Tibial artery (tissue), 4 donors: ENCODE measurements around the gene MYDGF.

Source experiments
- DNase-seq, 2 donors: peaks; one replicate each; pipeline ENCODE4 v3.0.0-alpha.2; 2019
- H3K27ac ChIP-seq, 2 donors: fragments of 200-600 bp; sonication (generic) in 1 of 2; 1 replicate in 1 of 2; 2 replicates in 1 of 2; pipeline ENCODE4 v1.5.1; 2018 to 2019; ENCODE audit warnings: mild to moderate bottlenecking in 1 of 2
- H3K27me3 ChIP-seq, 2 donors: fragments of 200-600 bp; sonication (generic) in 1 of 2; one replicate each; pipeline versions ENCODE4 v1.5.1 to v1.6.0; 2016 to 2019
- H3K36me3 ChIP-seq, 3 donors: fragments of 200-600 bp; sonication (generic) in 2 of 3; one replicate each; pipeline ENCODE4 v1.5.1; 2016 to 2019; ENCODE audit warnings: mild to moderate bottlenecking in 2 of 3
- H3K4me1 ChIP-seq, 4 donors: fragments of 200-600 bp; sonication (generic) in 2 of 4; 1 replicate in 3 of 4; 2 replicates in 1 of 4; pipeline ENCODE4 v1.5.1; 2016 to 2019
- H3K4me3 ChIP-seq, 2 donors: fragments of 200-600 bp; sonication (generic) in 1 of 2; 1 replicate in 1 of 2; 2 replicates in 1 of 2; pipeline ENCODE4 v1.5.1; 2018 to 2019; ENCODE audit warnings: mild to moderate bottlenecking in 2 of 2
- H3K9me3 ChIP-seq, 3 donors: fragments of 200-600 bp; sonication (generic) in 1 of 3; one replicate each; pipeline ENCODE4 v1.5.1; 2016 to 2019
- intact Hi-C: fragments of 100-400 bp; cut with DNase I; formaldehyde crosslinking; loops from one replicate; pipeline ENCODE4 v1.15.0; 2023; ENCODE audit warnings: low total_unique reads
- TF ChIP-seq, protein P1 (sequence below), 2 experiments: fragments of 200-600 bp in 1 of 2; fragments of 450-650 bp in 1 of 2; IDR thresholded peaks; one replicate each; pipeline ENCODE4 v1.5.1; 2017 to 2019; ENCODE audit warnings: antibody characterized with exemption in 2 of 2, mild to moderate bottlenecking in 1 of 2, moderate library complexity in 1 of 2

Gene MYDGF

DNA sequence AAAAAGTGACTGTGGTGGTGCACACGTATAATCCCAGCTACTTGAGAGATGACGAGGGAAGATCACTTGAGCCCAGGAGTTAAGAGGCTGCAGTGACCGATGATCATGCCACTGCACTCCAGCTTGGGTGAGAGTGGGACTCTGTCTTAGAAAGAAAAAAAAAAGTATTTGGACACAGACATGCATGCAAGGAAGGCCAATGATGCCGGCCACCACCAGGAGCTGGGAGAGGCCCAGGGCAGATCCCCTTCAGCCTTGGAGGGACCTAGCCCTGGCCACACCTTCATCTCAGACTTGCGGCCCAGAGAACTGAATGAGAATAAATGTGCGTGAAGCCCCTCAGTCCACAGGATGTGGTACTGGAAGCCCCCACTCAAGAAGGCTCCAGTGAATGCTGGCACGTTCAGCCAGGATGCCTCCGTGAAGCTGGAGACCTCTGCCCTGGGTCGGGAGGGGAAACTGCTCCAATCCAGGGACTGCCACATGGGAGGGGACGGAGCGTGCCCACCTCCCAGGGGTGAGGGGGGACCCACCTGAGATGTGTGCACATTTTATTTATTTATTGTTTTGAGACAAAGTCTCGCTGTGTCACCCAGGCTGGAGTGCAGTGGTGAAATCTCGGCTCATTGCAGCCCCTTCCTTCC lies 16.2 kb downstream of the MYDGF start:
- Histone ChIP-seq H3K36me3 (peaks cover 19 to 58% (median 35%) of the 10 kb centered on the region in 3 donors), H3K27me3 (no peaks in the 10 kb centered on the region), H3K27ac (no peak overlapping the region), H3K4me3 (no peak overlapping the region), H3K4me1 (no peaks in the 10 kb centered on the region), H3K9me3 (peaks cover 0 to 12% (median 6%) of the 10 kb centered on the region in 3 donors)
- intact Hi-C loops = no loop called here
- DNase-seq = no peak
- TF ChIP-seq, protein P1, sequence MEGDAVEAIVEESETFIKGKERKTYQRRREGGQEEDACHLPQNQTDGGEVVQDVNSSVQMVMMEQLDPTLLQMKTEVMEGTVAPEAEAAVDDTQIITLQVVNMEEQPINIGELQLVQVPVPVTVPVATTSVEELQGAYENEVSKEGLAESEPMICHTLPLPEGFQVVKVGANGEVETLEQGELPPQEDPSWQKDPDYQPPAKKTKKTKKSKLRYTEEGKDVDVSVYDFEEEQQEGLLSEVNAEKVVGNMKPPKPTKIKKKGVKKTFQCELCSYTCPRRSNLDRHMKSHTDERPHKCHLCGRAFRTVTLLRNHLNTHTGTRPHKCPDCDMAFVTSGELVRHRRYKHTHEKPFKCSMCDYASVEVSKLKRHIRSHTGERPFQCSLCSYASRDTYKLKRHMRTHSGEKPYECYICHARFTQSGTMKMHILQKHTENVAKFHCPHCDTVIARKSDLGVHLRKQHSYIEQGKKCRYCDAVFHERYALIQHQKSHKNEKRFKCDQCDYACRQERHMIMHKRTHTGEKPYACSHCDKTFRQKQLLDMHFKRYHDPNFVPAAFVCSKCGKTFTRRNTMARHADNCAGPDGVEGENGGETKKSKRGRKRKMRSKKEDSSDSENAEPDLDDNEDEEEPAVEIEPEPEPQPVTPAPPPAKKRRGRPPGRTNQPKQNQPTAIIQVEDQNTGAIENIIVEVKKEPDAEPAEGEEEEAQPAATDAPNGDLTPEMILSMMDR (IDR thresholded peaks at IDR 0.05) = no peak

DNA sequence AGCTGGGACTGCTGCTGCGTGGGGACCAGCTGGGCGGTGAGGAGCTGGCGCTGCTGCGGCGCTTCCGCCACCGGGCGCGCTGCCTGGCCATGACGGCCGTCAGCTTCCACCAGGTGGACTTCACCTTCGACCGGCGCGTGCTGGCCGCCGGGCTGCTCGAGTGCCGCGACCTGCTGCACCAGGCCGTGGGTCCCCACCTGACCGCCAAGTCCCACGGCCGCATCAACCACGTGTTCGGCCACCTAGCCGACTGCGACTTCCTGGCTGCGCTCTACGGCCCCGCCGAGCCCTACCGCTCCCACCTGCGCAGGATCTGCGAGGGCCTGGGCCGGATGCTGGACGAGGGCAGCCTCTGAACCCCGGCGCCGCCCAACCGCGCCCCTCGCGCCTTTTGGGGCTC lies 18.1 kb downstream of the MYDGF start:
- TF ChIP-seq, protein P1 (IDR thresholded peaks at IDR 0.05) = no peak
- Histone ChIP-seq H3K36me3 (peaks cover under 1 to 39% (median 16%) of the 10 kb centered on the region in 3 donors), H3K9me3 (no peaks in the 10 kb centered on the region), H3K4me1 (peaks cover 0 to 7% (median 0%) of the 10 kb centered on the region in 4 donors), H3K4me3 (no peak overlapping the region), H3K27ac (no peak overlapping the region), H3K27me3 (no peaks in the 10 kb centered on the region)
- no peak for DNase-seq
- intact Hi-C loops = no loop called here

DNA sequence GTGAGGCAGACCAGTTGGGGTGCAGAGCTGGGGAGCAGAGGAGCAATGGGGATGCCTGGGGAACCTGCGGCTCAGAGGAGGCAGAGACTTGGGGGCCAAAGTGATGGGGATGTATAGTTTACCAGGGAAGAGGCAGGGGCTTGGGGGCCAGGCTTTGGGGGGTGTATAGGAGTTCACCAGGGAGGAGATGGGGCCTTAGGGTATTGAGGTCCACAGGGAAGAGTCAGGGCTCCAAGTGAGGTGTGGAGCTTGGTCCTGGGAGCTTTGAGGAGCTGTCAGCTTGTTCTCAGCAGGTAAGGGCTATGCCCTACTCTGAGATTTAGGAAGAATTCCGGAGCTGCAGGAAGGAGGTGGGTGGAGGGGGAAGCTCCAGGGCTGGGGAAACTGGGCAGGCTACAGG lies 20.0 kb downstream of the MYDGF start:
- H3K27ac ChIP-seq = no peak overlapping the region
- peaks cover 0 to 20% (median 10%) of the 10 kb centered on the region in 3 donors for H3K36me3 ChIP-seq
- H3K9me3 ChIP-seq = no peaks in the 10 kb centered on the region
- no peaks in the 10 kb centered on the region for H3K27me3 ChIP-seq
- peaks cover 0 to 7% (median 0%) of the 10 kb centered on the region in 4 donors for H3K4me1 ChIP-seq
- TF ChIP-seq, protein P1 (IDR thresholded peaks at IDR 0.05) = no peak
- H3K4me3 ChIP-seq = no peak overlapping the region
- intact Hi-C loops = no loop called here
- DNase-seq = no peak

DNA sequence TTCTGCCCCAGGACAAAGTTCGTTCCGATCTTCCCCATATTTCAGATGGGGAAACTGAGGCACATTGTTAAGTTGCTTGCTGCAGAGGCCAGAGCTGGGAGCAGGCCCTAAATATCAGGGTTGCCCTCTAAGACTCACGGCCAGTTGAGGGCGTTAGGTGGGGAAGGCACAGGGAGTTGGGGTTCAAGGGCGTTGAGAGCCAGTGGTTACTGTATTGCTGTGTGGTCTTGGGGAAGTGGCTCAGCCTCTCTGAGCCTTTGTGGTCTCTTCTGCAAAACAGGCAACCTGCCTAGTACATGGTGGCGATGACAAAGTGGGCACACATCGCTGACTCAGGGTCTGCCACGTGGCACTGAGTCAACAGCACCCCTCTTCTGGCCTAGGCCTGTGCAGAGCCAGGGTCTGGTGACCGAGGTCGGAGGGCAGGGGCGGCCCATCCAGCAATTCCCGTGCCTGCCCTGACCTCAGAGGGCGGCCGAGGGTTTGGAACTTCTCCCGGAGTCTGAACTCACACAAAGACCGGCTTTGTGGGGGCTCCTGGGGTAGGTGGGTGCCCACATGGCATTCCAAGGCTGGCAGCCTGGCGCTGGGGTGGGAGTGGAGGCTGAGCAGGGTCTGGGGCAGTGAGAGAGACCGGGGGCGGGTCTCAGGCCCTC lies 20.6 kb downstream of the MYDGF start:
- no peak overlapping the region for H3K27ac ChIP-seq
- no peak overlapping the region for H3K4me3 ChIP-seq
- no peak for DNase-seq
- H3K36me3 ChIP-seq = peaks cover 0 to 14% (median 6%) of the 10 kb centered on the region in 3 donors
- H3K4me1 ChIP-seq = peaks cover 0 to 7% (median 0%) of the 10 kb centered on the region in 4 donors
- H3K9me3 ChIP-seq = no peaks in the 10 kb centered on the region
- no peaks in the 10 kb centered on the region for H3K27me3 ChIP-seq
- intact Hi-C loops = no loop called here
- TF ChIP-seq, protein P1 (IDR thresholded peaks at IDR 0.05) = no peak

DNA sequence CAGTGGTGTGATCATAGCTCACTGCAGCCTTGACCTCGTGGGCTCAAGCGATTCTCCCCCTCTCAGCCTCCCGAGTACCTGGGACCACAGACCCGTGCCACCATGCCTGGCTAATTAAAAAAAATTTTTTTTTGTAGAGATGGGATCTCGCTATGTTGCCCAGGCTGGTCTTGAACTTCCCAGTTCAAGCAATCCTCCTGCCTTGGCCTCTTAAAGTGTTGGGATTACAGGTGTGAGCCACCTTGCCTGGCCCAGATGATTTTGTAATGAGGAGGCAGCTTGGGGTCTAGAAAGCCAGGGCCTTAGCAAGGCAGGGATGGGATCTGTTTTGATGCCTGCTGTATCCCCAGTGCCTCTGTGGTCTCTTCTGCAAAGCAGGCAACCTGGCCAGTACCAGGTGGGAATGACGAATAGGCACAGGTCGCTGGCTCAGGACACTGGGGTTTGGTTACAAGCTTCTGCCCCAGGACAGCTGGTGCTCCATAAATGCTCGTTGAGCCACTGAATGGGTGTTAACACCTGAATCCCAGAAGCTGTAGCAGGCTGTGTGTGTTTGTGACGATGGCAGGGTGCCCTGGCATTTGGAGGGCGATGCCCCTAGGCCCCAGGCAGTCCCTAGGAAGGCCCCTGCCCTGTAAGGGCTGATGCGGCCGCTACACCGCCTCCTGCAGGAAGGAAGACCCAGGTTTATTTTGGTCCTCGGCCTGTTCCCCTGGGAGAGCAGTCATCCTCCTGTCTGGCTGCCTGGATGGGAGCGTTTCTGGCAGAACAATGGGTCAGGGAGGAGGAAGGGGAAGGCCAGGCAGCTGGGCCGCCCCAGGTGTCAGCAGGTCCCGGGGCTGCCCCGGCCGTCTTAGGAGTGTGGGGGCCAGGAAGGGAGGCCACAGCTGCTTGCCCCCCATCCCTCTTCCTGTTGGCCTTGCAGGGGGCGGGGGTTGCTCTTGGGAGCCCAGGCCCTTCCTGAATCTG lies 22.2 kb downstream of the MYDGF start:
- peaks cover 0 to 9% (median 6%) of the 10 kb centered on the region in 3 donors for H3K36me3 ChIP-seq
- no peak overlapping the region for H3K27ac ChIP-seq
- H3K4me1 ChIP-seq = peaks cover 0 to 7% (median 0%) of the 10 kb centered on the region in 4 donors
- H3K9me3 ChIP-seq = no peaks in the 10 kb centered on the region
- no peak overlapping the region for H3K4me3 ChIP-seq
- no peak for DNase-seq
- intact Hi-C loops = no loop called here
- TF ChIP-seq, protein P1 (IDR thresholded peaks at IDR 0.05) = no peak
- H3K27me3 ChIP-seq = no peaks in the 10 kb centered on the region
